Right ventricle myocardium inferior (tissue), 1 donor: Measurements from ENCODE around the gene ZDHHC16. TPM values are rescaled to one million over a fixed set of nuclear protein-coding genes. Genes with fewer than 3 reads are reported as not detected.

Source experiments
- ATAC-seq: fragments of 200-7000 bp; cut with Tn5 transposase; one replicate; pipeline ENCODE4 v1.9.1; 2020; ENCODE audit warnings: mild to moderate bottlenecking, moderate library complexity
- DNase-seq: peaks from one replicate; pipeline ENCODE4 v3.0.0; 2021; ENCODE audit errors: missing footprints
- intact Hi-C: fragments of 100-400 bp; cut with DNase I; formaldehyde crosslinking; loops from one replicate; pipeline ENCODE4 v1.11.0; 2022
- total RNA-seq: library from RNA; stranded (reverse); fragmentation: NEBNext Ultra II Directional; extraction: Animal tissue kit (Norgen Biotek cat#: 25700); gene quantifications from one replicate; pipeline ENCODE4 v1.2.1, GENCODE V29; 2021
- donor health status: DM: no; HTN: yes; CAD: no; lungs with severe emphysema.

The ZDHHC16 gene
- total RNA-seq, 1 donor from 2014 or later = 19.1 TPM

- ATAC-seq = no peak
- intact Hi-C loops = loop anchor here (5.0 kb wide), 1 partner anchor 70 kb away; the partner anchor contains the start of genes MMS19 and UBTD1
- peak; percentile 59 for DNase-seq
Observed at GRCh38 chr10:97426776-97427570, 19.0 kb upstream of the ZDHHC16 start.

- DNase-seq = no peak
- ATAC-seq = no peak
- intact Hi-C loops = loop anchor here (5.0 kb wide), 1 partner anchor 70 kb away; the partner anchor contains the start of genes MMS19 and UBTD1
Observed at GRCh38 chr10:97427571-97428179, 18.3 kb upstream of the ZDHHC16 start.

GRCh38 chr10:97428572-97428981 is 17.4 kb upstream of the ZDHHC16 start:
- intact Hi-C loops = loop anchor here (5.0 kb wide), 1 partner anchor 69 kb away; the partner anchor contains the start of genes MMS19 and UBTD1
- DNase-seq = no peak
- no peak for ATAC-seq

GRCh38 chr10:97434055-97434454 is 11.9 kb upstream of the ZDHHC16 start:
- no peak for DNase-seq
- intact Hi-C loops = no loop called here
- ATAC-seq = no peak

- DNase-seq (no peak), ATAC-seq (no peak)
Observed at GRCh38 chr10:97434557-97434956, 11.4 kb upstream of the ZDHHC16 start.

GRCh38 chr10:97435211-97435610 is 10.8 kb upstream of the ZDHHC16 start:
- ATAC-seq = no peak
- intact Hi-C loops = no loop called here
- no peak for DNase-seq

More at GRCh38 chr10:97434557-97434956, 11.4 kb upstream of the ZDHHC16 start:
- intact Hi-C loops = no loop called here

GRCh38 chr10:97442277-97442676 is 3.7 kb upstream of the ZDHHC16 start:
- intact Hi-C loops = no loop called here
- ATAC-seq (no peak), DNase-seq (no peak)

GRCh38 chr10:97444212-97444611 is 1.8 kb upstream of the ZDHHC16 start:
- intact Hi-C loops = no loop called here
- DNase-seq = no peak
- ATAC-seq = no peak

GRCh38 chr10:97445357-97445721 is 636 bp upstream of the ZDHHC16 start:
- ATAC-seq = no peak
- intact Hi-C loops = no loop called here
- DNase-seq = no peak

GRCh38 chr10:97450828-97451227 is 4.9 kb downstream of the ZDHHC16 start:
- intact Hi-C loops = no loop called here
- ATAC-seq = no peak
- no peak for DNase-seq

GRCh38 chr10:97451605-97452004 is 5.6 kb downstream of the ZDHHC16 start:
- no peak for DNase-seq

GRCh38 chr10:97452352-97452751 is 6.4 kb downstream of the ZDHHC16 start:
- ATAC-seq = no peak
- no peak for DNase-seq
- intact Hi-C loops = no loop called here

More at GRCh38 chr10:97451605-97452004, 5.6 kb downstream of the ZDHHC16 start:
- ATAC-seq = no peak
- intact Hi-C loops = no loop called here

- peak; percentile 49 for ATAC-seq
- intact Hi-C loops = no loop called here
- DNase-seq = no peak
Observed at GRCh38 chr10:97454330-97455036, 8.5 kb downstream of the ZDHHC16 start.

- DNase-seq = no peak
- ATAC-seq = no peak
- intact Hi-C loops = no loop called here
Observed at GRCh38 chr10:97456034-97456685, 10.2 kb downstream of the ZDHHC16 start.

GRCh38 chr10:97456686-97457065 is 10.7 kb downstream of the ZDHHC16 start:
- no peak for ATAC-seq
- no peak for DNase-seq
- intact Hi-C loops = no loop called here

GRCh38 chr10:97459111-97459510 is 13.1 kb downstream of the ZDHHC16 start:
- intact Hi-C loops = no loop called here
- ATAC-seq (no peak), DNase-seq (no peak)

- ATAC-seq (no peak), DNase-seq (no peak)
- intact Hi-C loops = loop anchor here (5.0 kb wide), 2 partner anchors 37 to 152 kb away; partner anchors contain the start of genes MMS19 and UBTD1
Observed at GRCh38 chr10:97459933-97460332, 14.0 kb downstream of the ZDHHC16 start.

GRCh38 chr10:97462309-97462708 is 16.3 kb downstream of the ZDHHC16 start:
- intact Hi-C loops = loop anchor here (5.0 kb wide), 2 partner anchors 35 to 150 kb away; partner anchors contain the start of genes MMS19 and UBTD1
- DNase-seq (no peak), ATAC-seq (no peak)
